Measurements from ENCODE around the gene ODAD2.
"Not testable (repeated sequence)": the region's sequence is repeated elsewhere in the genome, so short reads cannot be mapped to it uniquely, and the experiment has no call there.

Gene ODAD2

GRCh38 chr10:27981744-27982143, 17.1 kb downstream of the ODAD2 start:
- Histone ChIP-seq H3K27me3 (ENCODE audit: control insufficient read depth in 5 of 5, insufficient read depth in 4 of 5, low read length in 5 of 5) (no peaks in the 10 kb centered on the region), H3K4me1 (ENCODE audit: control insufficient read depth in 5 of 5, insufficient read depth in 5 of 5, low read length in 5 of 5) (no peaks in the 10 kb centered on the region)

GRCh38 chr10:27970795-27971194, 28.1 kb downstream of the ODAD2 start:
- H3K27ac ChIP-seq (ENCODE audit: low read depth, low read length); H3K27me3 ChIP-seq (ENCODE audit: control insufficient read depth in 5 of 5, insufficient read depth in 4 of 5, low read length in 5 of 5); H3K36me3 ChIP-seq (ENCODE audit: control insufficient read depth in 5 of 5, insufficient read depth in 5 of 5, low read length in 5 of 5); H3K4me1 ChIP-seq (ENCODE audit: control insufficient read depth in 5 of 5, insufficient read depth in 5 of 5, low read length in 5 of 5); H3K4me3 ChIP-seq (ENCODE audit: low read depth in 1 of 5, low read length in 5 of 5); H3K9ac ChIP-seq (ENCODE audit: low read length in 5 of 5); H3K9me3 ChIP-seq (ENCODE audit: control insufficient read depth in 5 of 5, low read length in 5 of 5): not testable (repeated sequence)

More at GRCh38 chr10:27981744-27982143, 17.1 kb downstream of the ODAD2 start:
- H3K4me3 ChIP-seq (ENCODE audit: low read depth in 1 of 5, low read length in 5 of 5) = no peak overlapping the region
- peaks cover 0 to 4% (median 0%) of the 10 kb centered on the region in 5 donors for H3K9me3 ChIP-seq (ENCODE audit: control insufficient read depth in 5 of 5, low read length in 5 of 5)
- no peak overlapping the region for H3K27ac ChIP-seq (ENCODE audit: low read depth, low read length)
- no peak overlapping the region for H3K9ac ChIP-seq (ENCODE audit: low read length in 5 of 5)
- H3K36me3 ChIP-seq (ENCODE audit: control insufficient read depth in 5 of 5, insufficient read depth in 5 of 5, low read length in 5 of 5) = no peaks in the 10 kb centered on the region

GRCh38 chr10:27969931-27970330, 28.9 kb downstream of the ODAD2 start:
- H3K9me3 ChIP-seq (ENCODE audit: control insufficient read depth in 5 of 5, low read length in 5 of 5); H3K4me1 ChIP-seq (ENCODE audit: control insufficient read depth in 5 of 5, insufficient read depth in 5 of 5, low read length in 5 of 5); H3K9ac ChIP-seq (ENCODE audit: low read length in 5 of 5); H3K27ac ChIP-seq (ENCODE audit: low read depth, low read length); H3K4me3 ChIP-seq (ENCODE audit: low read depth in 1 of 5, low read length in 5 of 5); H3K36me3 ChIP-seq (ENCODE audit: control insufficient read depth in 5 of 5, insufficient read depth in 5 of 5, low read length in 5 of 5); H3K27me3 ChIP-seq (ENCODE audit: control insufficient read depth in 5 of 5, insufficient read depth in 4 of 5, low read length in 5 of 5): not testable (repeated sequence)

GRCh38 chr10:27959093-27959715, 39.7 kb downstream of the ODAD2 start:
- H3K4me3 ChIP-seq (ENCODE audit: low read depth in 1 of 5, low read length in 5 of 5) = no peak overlapping the region
- H3K9me3 ChIP-seq (ENCODE audit: control insufficient read depth in 5 of 5, low read length in 5 of 5) = no peaks in the 10 kb centered on the region
- no peak overlapping the region for H3K27ac ChIP-seq (ENCODE audit: low read depth, low read length)
- H3K9ac ChIP-seq (ENCODE audit: low read length in 5 of 5) = no peak overlapping the region
- H3K27me3 ChIP-seq (ENCODE audit: control insufficient read depth in 5 of 5, insufficient read depth in 4 of 5, low read length in 5 of 5) = no peaks in the 10 kb centered on the region
- no peaks in the 10 kb centered on the region for H3K36me3 ChIP-seq (ENCODE audit: control insufficient read depth in 5 of 5, insufficient read depth in 5 of 5, low read length in 5 of 5)
- no peaks in the 10 kb centered on the region for H3K4me1 ChIP-seq (ENCODE audit: control insufficient read depth in 5 of 5, insufficient read depth in 5 of 5, low read length in 5 of 5)

- not testable (repeated sequence) for H3K9me3 ChIP-seq (ENCODE audit: control insufficient read depth in 5 of 5, low read length in 5 of 5); H3K36me3 ChIP-seq (ENCODE audit: control insufficient read depth in 5 of 5, insufficient read depth in 5 of 5, low read length in 5 of 5); H3K4me3 ChIP-seq (ENCODE audit: low read depth in 1 of 5, low read length in 5 of 5); H3K27me3 ChIP-seq (ENCODE audit: control insufficient read depth in 5 of 5, insufficient read depth in 4 of 5, low read length in 5 of 5); H3K4me1 ChIP-seq (ENCODE audit: control insufficient read depth in 5 of 5, insufficient read depth in 5 of 5, low read length in 5 of 5); H3K9ac ChIP-seq (ENCODE audit: low read length in 5 of 5); H3K27ac ChIP-seq (ENCODE audit: low read depth, low read length)
Measured at GRCh38 chr10:27958383-27958782, 40.5 kb downstream of the ODAD2 start.

GRCh38 chr10:27950242-27950564, 48.7 kb downstream of the ODAD2 start:
- no peak overlapping the region for H3K4me3 ChIP-seq (ENCODE audit: low read depth in 1 of 5, low read length in 5 of 5)
- H3K27me3 ChIP-seq (ENCODE audit: control insufficient read depth in 5 of 5, insufficient read depth in 4 of 5, low read length in 5 of 5) = no peaks in the 10 kb centered on the region
- peaks cover 0 to 19% (median 9%) of the 10 kb centered on the region in 5 donors for H3K4me1 ChIP-seq (ENCODE audit: control insufficient read depth in 5 of 5, insufficient read depth in 5 of 5, low read length in 5 of 5)
- no peak overlapping the region for H3K9ac ChIP-seq (ENCODE audit: low read length in 5 of 5)
- no peaks in the 10 kb centered on the region for H3K9me3 ChIP-seq (ENCODE audit: control insufficient read depth in 5 of 5, low read length in 5 of 5)
- no peaks in the 10 kb centered on the region for H3K36me3 ChIP-seq (ENCODE audit: control insufficient read depth in 5 of 5, insufficient read depth in 5 of 5, low read length in 5 of 5)
- no peak overlapping the region for H3K27ac ChIP-seq (ENCODE audit: low read depth, low read length)

GRCh38 chr10:27949528-27950241, 49.2 kb downstream of the ODAD2 start:
- H3K36me3 ChIP-seq (ENCODE audit: control insufficient read depth in 5 of 5, insufficient read depth in 5 of 5, low read length in 5 of 5) = no peaks in the 10 kb centered on the region
- H3K4me1 ChIP-seq (ENCODE audit: control insufficient read depth in 5 of 5, insufficient read depth in 5 of 5, low read length in 5 of 5) = peaks cover 0 to 19% (median 9%) of the 10 kb centered on the region in 5 donors
- peaks cover 0 to 4% (median 2%) of the 10 kb centered on the region in 5 donors for H3K27me3 ChIP-seq (ENCODE audit: control insufficient read depth in 5 of 5, insufficient read depth in 4 of 5, low read length in 5 of 5)
- H3K4me3 ChIP-seq (ENCODE audit: low read depth in 1 of 5, low read length in 5 of 5) = no peak overlapping the region
- H3K27ac ChIP-seq (ENCODE audit: low read depth, low read length) = no peak overlapping the region
- H3K9me3 ChIP-seq (ENCODE audit: control insufficient read depth in 5 of 5, low read length in 5 of 5) = no peaks in the 10 kb centered on the region
- no peak overlapping the region for H3K9ac ChIP-seq (ENCODE audit: low read length in 5 of 5)

GRCh38 chr10:27948186-27948585, 50.7 kb downstream of the ODAD2 start:
- Histone ChIP-seq H3K4me3 (ENCODE audit: low read depth in 1 of 5, low read length in 5 of 5) (no peak overlapping the region), H3K4me1 (ENCODE audit: control insufficient read depth in 5 of 5, insufficient read depth in 5 of 5, low read length in 5 of 5) (peaks cover 0 to 19% (median 9%) of the 10 kb centered on the region in 5 donors), H3K27ac (ENCODE audit: low read depth, low read length) (no peak overlapping the region)

GRCh38 chr10:27947540-27947939, 51.3 kb downstream of the ODAD2 start:
- no peak overlapping the region for H3K27ac ChIP-seq (ENCODE audit: low read depth, low read length)
- peaks cover 0 to 11% (median 3%) of the 10 kb centered on the region in 5 donors for H3K27me3 ChIP-seq (ENCODE audit: control insufficient read depth in 5 of 5, insufficient read depth in 4 of 5, low read length in 5 of 5)
- no peaks in the 10 kb centered on the region for H3K36me3 ChIP-seq (ENCODE audit: control insufficient read depth in 5 of 5, insufficient read depth in 5 of 5, low read length in 5 of 5)
- H3K4me1 ChIP-seq (ENCODE audit: control insufficient read depth in 5 of 5, insufficient read depth in 5 of 5, low read length in 5 of 5) = peaks cover 0 to 19% (median 9%) of the 10 kb centered on the region in 5 donors
- no peak overlapping the region for H3K4me3 ChIP-seq (ENCODE audit: low read depth in 1 of 5, low read length in 5 of 5)
- no peak overlapping the region for H3K9ac ChIP-seq (ENCODE audit: low read length in 5 of 5)
- peaks cover 0 to 3% (median 0%) of the 10 kb centered on the region in 5 donors for H3K9me3 ChIP-seq (ENCODE audit: control insufficient read depth in 5 of 5, low read length in 5 of 5)

More at GRCh38 chr10:27948186-27948585, 50.7 kb downstream of the ODAD2 start:
- Histone ChIP-seq H3K9ac (ENCODE audit: low read length in 5 of 5) (no peak overlapping the region), H3K27me3 (ENCODE audit: control insufficient read depth in 5 of 5, insufficient read depth in 4 of 5, low read length in 5 of 5) (peaks cover 0 to 11% (median 3%) of the 10 kb centered on the region in 5 donors), H3K9me3 (ENCODE audit: control insufficient read depth in 5 of 5, low read length in 5 of 5) (peaks cover 0 to 3% (median 0%) of the 10 kb centered on the region in 5 donors), H3K36me3 (ENCODE audit: control insufficient read depth in 5 of 5, insufficient read depth in 5 of 5, low read length in 5 of 5) (no peaks in the 10 kb centered on the region)

- Histone ChIP-seq H3K27me3 (ENCODE audit: control insufficient read depth in 5 of 5, insufficient read depth in 4 of 5, low read length in 5 of 5) (peaks cover 0 to 11% (median 4%) of the 10 kb centered on the region in 5 donors), H3K4me1 (ENCODE audit: control insufficient read depth in 5 of 5, insufficient read depth in 5 of 5, low read length in 5 of 5) (peaks cover 0 to 16% (median 9%) of the 10 kb centered on the region in 5 donors), H3K9me3 (ENCODE audit: control insufficient read depth in 5 of 5, low read length in 5 of 5) (peaks cover 0 to 3% (median 0%) of the 10 kb centered on the region in 5 donors), H3K9ac (ENCODE audit: low read length in 5 of 5) (no peak overlapping the region), H3K4me3 (ENCODE audit: low read depth in 1 of 5, low read length in 5 of 5) (no peak overlapping the region), H3K36me3 (ENCODE audit: control insufficient read depth in 5 of 5, insufficient read depth in 5 of 5, low read length in 5 of 5) (no peaks in the 10 kb centered on the region), H3K27ac (ENCODE audit: low read depth, low read length) (no peak overlapping the region)
Measured at GRCh38 chr10:27944005-27944404, 54.9 kb downstream of the ODAD2 start.
